Osteoblast (primary cell): ENCODE measurements around the gene PPM1L. TPM values are rescaled to one million over a fixed set of nuclear protein-coding genes. Genes with fewer than 3 reads are reported as not detected.

Experiments used
- DNase-seq: peaks from one replicate; pipeline ENCODE4 v3.0.0; 2011; ENCODE audit warnings: low spot score, mixed read lengths; ENCODE audit not compliant: insufficient read length; ENCODE audit errors: missing footprints
- H2AFZ ChIP-seq: 2 replicates; pipeline ENCODE4 v1.6.0; 2011; ENCODE audit warnings: mild to moderate bottlenecking, low read length
- H3K27ac ChIP-seq: 2 replicates; pipeline ENCODE4 v1.5.1; 2011; ENCODE audit warnings: mild to moderate bottlenecking, low read depth, low read length, moderate library complexity
- H3K27me3 ChIP-seq: 2 replicates; pipeline ENCODE4 v1.6.0; 2012; ENCODE audit warnings: mild to moderate bottlenecking, control low read depth, inconsistent platforms, low read length, moderate library complexity; ENCODE audit not compliant: insufficient read depth
- H3K36me3 ChIP-seq: 2 replicates; pipeline ENCODE4 v1.5.1; 2011; ENCODE audit warnings: mild to moderate bottlenecking, low read length, control low read depth, moderate library complexity; ENCODE audit not compliant: insufficient read depth
- H3K4me1 ChIP-seq: 2 replicates; pipeline ENCODE4 v1.5.1; 2011; ENCODE audit warnings: mild to moderate bottlenecking, low read length, control low read depth, moderate library complexity; ENCODE audit not compliant: insufficient read depth
- H3K4me2 ChIP-seq: 2 replicates; pipeline ENCODE4 v1.6.0; 2011; ENCODE audit warnings: mild to moderate bottlenecking, low read length; ENCODE audit not compliant: insufficient read depth
- H3K4me3 ChIP-seq: fragments of 200-600 bp; sonication (generic); 3 replicates; pipeline ENCODE4 v1.5.1; 2012; ENCODE audit warnings: mild to moderate bottlenecking, low read length, inconsistent platforms; ENCODE audit not compliant: insufficient read depth
- H3K79me2 ChIP-seq: 2 replicates; pipeline ENCODE4 v1.6.0; 2012; ENCODE audit warnings: mild to moderate bottlenecking, low read length, control low read depth, inconsistent platforms; ENCODE audit not compliant: insufficient read depth
- H3K9me3 ChIP-seq: 2 replicates; pipeline ENCODE4 v1.5.1; 2011; ENCODE audit warnings: low read depth, low read length, control low read depth
- H4K20me1 ChIP-seq: 2 replicates; pipeline ENCODE4 v1.6.0; 2012; ENCODE audit warnings: mild to moderate bottlenecking, low read length, control low read depth; ENCODE audit not compliant: insufficient read depth
- total RNA-seq: library from RNA; depleted of rRNA; stranded (reverse); fragments of >200 nt; gene quantifications from 2 replicates; pipeline ENCODE4 v1.2.3, GENCODE V29; 2012
- TF ChIP-seq, protein P1 (sequence below): IDR thresholded peaks from 2 replicates; pipeline ENCODE4 v1.5.1; 2011; ENCODE audit warnings: mild to moderate bottlenecking, low read depth, low read length, moderate library complexity; ENCODE audit errors: extremely low read depth

Gene PPM1L
- total RNA-seq, 1 donor: 4.3 TPM

DNA sequence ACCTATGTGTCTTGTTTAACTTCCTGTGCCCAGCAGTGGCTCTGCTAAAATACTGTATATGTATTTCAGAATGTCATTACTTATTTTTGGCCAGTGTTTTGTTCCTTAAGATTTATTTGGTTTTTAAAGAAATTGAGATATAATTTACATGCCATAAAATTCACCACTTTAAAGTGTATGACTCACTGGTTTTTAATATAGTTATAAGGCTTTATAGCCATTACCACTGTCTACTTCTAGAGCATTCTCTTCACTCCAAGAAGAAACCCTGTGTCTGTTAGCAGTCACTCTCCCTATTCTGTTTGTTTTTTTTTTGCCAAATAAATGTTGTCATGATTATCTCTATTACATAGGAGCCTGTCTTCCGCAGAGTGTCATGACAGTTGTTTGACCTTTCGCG is 25.8 kb downstream of the PPM1L start:
- TF ChIP-seq, protein P1, sequence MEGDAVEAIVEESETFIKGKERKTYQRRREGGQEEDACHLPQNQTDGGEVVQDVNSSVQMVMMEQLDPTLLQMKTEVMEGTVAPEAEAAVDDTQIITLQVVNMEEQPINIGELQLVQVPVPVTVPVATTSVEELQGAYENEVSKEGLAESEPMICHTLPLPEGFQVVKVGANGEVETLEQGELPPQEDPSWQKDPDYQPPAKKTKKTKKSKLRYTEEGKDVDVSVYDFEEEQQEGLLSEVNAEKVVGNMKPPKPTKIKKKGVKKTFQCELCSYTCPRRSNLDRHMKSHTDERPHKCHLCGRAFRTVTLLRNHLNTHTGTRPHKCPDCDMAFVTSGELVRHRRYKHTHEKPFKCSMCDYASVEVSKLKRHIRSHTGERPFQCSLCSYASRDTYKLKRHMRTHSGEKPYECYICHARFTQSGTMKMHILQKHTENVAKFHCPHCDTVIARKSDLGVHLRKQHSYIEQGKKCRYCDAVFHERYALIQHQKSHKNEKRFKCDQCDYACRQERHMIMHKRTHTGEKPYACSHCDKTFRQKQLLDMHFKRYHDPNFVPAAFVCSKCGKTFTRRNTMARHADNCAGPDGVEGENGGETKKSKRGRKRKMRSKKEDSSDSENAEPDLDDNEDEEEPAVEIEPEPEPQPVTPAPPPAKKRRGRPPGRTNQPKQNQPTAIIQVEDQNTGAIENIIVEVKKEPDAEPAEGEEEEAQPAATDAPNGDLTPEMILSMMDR: no peak
- H3K4me1 ChIP-seq: no peaks in the 10 kb centered on the region
- H3K4me2 ChIP-seq: no peak overlapping the region
- H3K4me3 ChIP-seq: no peak overlapping the region
- DNase-seq: no peak
- H3K79me2 ChIP-seq: no peaks in the 10 kb centered on the region
- no peaks in the 10 kb centered on the region for H3K27me3 ChIP-seq
- H4K20me1 ChIP-seq: no peaks in the 10 kb centered on the region
- H3K36me3 ChIP-seq: no peaks in the 10 kb centered on the region
- H3K9me3 ChIP-seq: no peaks in the 10 kb centered on the region
- H2AFZ ChIP-seq: no peak overlapping the region
- no peak overlapping the region for H3K27ac ChIP-seq

DNA sequence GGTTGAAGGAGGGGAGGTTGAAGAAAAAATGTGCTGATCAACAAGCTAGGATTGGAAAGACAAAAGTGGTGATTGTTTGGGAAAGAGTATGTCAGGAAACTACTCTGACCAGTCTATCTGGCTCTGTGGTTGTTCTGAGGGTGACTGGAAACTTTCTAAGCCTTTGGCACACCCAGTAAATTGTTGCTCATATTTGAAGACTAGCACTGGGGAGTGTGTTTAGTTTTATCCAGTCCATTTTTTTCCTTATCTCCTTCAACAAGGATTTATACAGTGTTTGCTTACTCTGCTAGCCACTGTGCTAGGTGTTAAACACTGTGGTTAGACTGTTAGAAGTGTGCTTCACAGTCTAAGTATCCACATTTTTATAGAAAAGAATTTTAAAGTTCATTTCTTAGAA is 28.8 kb downstream of the PPM1L start:
- no peak overlapping the region for H3K27ac ChIP-seq
- H4K20me1 ChIP-seq: no peaks in the 10 kb centered on the region
- no peaks in the 10 kb centered on the region for H3K36me3 ChIP-seq
- no peak for DNase-seq
- TF ChIP-seq, protein P1: no peak
- H3K27me3 ChIP-seq: no peaks in the 10 kb centered on the region
- no peak overlapping the region for H3K4me3 ChIP-seq
- H3K4me1 ChIP-seq: no peaks in the 10 kb centered on the region
- H2AFZ ChIP-seq: no peak overlapping the region
- H3K79me2 ChIP-seq: no peaks in the 10 kb centered on the region
- no peak overlapping the region for H3K4me2 ChIP-seq
- H3K9me3 ChIP-seq: no peaks in the 10 kb centered on the region

DNA sequence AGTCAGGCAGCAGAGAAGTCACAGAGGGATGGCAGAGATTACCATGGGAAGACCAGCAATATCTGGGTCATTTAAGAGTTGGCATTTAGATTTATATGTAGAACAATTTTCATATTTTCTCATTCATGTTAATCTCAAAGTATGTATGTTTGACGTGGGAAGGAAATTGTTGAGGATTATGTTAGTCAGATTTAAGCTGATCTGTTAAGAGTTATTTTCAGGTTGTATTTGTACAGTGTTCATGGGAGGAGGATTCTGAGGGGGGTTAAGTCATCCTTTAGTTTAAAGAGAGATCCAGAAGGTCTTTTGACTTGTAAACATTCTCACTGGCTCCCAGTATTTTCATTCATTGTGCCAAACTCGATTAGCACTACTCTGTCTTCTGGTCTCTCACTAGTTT is 34.7 kb downstream of the PPM1L start:
- Histone ChIP-seq H3K79me2 (no peaks in the 10 kb centered on the region), H3K4me1 (no peaks in the 10 kb centered on the region), H3K9me3 (no peaks in the 10 kb centered on the region), H3K36me3 (no peaks in the 10 kb centered on the region), H3K4me2 (no peak overlapping the region), H3K27me3 (no peaks in the 10 kb centered on the region), H4K20me1 (no peaks in the 10 kb centered on the region), H3K4me3 (no peak overlapping the region), H3K27ac (no peak overlapping the region), H2AFZ (no peak overlapping the region)
- DNase-seq: no peak
- TF ChIP-seq, protein P1: no peak

DNA sequence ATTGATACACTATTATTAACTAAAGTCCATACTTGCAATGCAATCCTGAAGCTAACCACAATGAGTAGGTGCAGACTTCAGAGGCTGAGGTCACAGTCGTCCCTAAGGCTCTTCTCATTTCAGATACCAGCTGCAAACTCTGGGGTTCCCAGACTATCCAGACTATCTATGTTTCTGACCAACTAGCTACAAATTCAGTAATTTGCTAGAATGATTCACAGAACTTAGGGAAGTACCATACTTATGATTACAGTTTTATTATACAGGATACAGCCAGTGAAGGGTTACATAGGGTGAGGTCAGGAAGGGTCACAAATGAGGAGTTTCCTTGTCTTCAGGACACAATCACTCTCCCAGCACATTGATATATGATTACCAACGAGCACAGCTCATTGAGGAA is 36.5 kb downstream of the PPM1L start:
- no peak overlapping the region for H3K4me3 ChIP-seq

More for the DNA sequence above, 36.5 kb downstream of the PPM1L start:
- no peaks in the 10 kb centered on the region for H3K79me2 ChIP-seq
- H3K36me3 ChIP-seq: no peaks in the 10 kb centered on the region
- H3K4me2 ChIP-seq: no peak overlapping the region
- H3K4me1 ChIP-seq: no peaks in the 10 kb centered on the region
- no peaks in the 10 kb centered on the region for H4K20me1 ChIP-seq
- no peak overlapping the region for H3K27ac ChIP-seq
- TF ChIP-seq, protein P1: no peak
- H3K27me3 ChIP-seq: no peaks in the 10 kb centered on the region
- DNase-seq: no peak
- H2AFZ ChIP-seq: no peak overlapping the region
- H3K9me3 ChIP-seq: no peaks in the 10 kb centered on the region
